C4-2B (cell line): Measurements from ENCODE around the gene PRR12.
"Not testable (repeated sequence)": the region's sequence is repeated elsewhere in the genome, so short reads cannot be mapped to it uniquely, and the experiment has no call there.

Experiments
- H3K27ac ChIP-seq: fragments of 450-650 bp; 2 replicates; pipeline ENCODE4 v1.5.1; 2017
- CTCF ChIP-seq: fragments of 450-650 bp; conservative IDR thresholded peaks from 2 replicates; pipeline ENCODE4 v1.5.1; 2017; ENCODE audit warnings: mild to moderate bottlenecking
- ZFX ChIP-seq: fragments of 450-650 bp; IDR thresholded peaks from 2 replicates; pipeline ENCODE4 v1.6.1; 2017

Gene PRR12

GRCh38 chr19:49631610-49632192 is 40.7 kb downstream of the PRR12 start:
- H3K27ac ChIP-seq, result peak overlapping the region; percentile 85
- TF ChIP-seq CTCF (no peak), ZFX (no peak)

DNA sequence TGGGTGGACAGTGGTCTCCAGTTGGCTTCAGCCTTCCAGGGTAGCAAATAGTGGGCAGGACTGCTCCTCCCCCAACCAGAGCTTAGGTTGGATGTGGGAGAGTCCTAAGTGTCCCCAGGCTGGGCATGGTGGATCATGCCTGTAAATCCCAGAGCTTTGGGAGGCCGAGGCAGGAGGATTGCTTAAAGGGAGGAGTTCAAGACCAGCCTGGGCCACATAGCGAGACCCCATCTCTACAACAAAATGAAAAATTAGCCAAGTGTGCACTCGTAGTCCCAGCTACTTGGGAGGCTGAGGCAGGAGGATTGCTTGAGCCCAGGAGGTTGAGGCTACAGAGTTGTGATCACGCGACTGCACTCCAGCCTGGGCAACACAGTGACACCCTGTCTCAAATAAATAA is 41.6 kb downstream of the PRR12 start:
- no peak for TF ChIP-seq CTCF
- TF ChIP-seq ZFX, result no peak

GRCh38 chr19:49633273-49633672 is 42.3 kb downstream of the PRR12 start:
- H3K27ac ChIP-seq, result not testable (repeated sequence)

More for the DNA sequence above, 41.6 kb downstream of the PRR12 start:
- peak overlapping the region; percentile 85 for H3K27ac ChIP-seq

DNA sequence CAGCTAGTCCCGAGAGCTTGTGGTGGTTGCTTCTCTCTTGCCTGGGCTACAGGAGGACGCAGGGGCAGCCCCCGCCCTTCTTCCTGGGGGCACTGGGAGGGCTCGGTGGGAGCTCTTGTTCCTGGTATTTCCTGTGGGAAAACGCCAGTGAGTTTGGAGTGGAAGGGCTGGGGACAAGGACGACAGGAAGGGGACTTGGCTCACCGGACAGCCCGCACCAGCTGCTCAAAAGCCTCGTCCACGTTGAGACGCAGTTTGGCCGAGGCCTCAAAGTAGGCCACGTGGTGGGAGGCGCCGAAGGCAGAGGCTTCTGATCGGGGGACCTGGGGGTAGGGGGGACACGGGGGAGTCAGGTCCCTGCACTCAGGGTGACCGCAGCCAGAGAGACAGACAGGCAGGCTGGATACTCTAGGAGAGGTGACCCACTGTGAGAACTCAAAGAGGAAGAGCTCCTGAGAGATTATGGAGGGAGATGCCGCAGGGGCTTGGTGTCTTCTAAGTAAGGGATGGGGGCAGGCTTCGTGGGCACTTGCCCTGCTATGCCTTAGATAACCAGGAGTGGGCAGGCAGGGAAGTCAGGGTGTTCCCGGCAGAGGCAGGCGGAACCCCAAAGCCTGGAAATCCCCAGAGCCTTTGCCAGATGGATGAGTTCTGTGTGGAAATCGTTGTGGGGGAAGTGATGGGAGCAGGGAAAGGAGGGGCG is 44.7 kb downstream of the PRR12 start:
- H3K27ac ChIP-seq, result no peak overlapping the region
- TF ChIP-seq ZFX, result no peak

DNA sequence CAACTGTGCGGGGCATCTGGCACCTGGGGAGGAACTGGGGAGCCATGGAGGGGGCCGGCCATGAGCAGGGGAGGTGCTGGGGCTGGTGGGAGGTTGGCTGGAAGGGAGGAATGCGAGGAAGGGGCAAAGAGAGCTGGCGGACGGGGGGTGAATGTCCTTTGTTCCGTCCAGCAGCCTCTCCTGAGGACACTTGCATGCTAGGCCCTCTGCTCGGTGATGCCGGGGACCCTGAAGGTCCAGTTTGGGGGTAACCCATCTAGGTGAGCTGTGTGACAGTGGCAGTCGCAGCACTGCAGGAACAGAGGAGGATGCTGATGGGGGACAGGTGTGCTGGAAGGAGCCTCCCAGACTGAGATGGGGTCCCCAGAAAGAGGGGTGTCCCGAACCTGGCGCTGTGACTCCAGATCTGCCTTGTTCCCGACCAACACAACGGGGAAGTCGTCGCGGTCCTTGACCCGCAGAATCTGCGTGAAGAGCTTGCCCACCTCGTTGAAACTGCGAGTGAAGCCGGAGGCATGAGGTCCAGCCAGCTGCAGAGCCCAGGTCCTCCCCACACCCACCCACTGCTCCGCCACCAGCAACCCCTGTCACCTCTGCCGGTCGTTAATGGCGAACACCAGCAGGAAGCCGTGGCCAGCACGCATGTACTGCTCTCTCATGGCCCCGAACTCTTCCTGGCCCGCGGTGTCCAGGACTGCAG is 45.4 kb downstream of the PRR12 start:
- H3K27ac ChIP-seq, result no peak overlapping the region
- TF ChIP-seq ZFX (no peak), CTCF (no peak)

GRCh38 chr19:49637821-49638738 is 47.1 kb downstream of the PRR12 start:
- H3K27ac ChIP-seq, result peak overlapping the region; percentile 51

GRCh38 chr19:49639401-49640112 is 48.6 kb downstream of the PRR12 start:
- TF ChIP-seq ZFX (no peak), CTCF (no peak)
- H3K27ac ChIP-seq, result peak overlapping the region; percentile 91

More at GRCh38 chr19:49637821-49638738, 47.1 kb downstream of the PRR12 start:
- TF ChIP-seq ZFX (no peak), CTCF (no peak)
